ENCODE data around the gene MTX3. TPM values are rescaled to one million over a fixed set of nuclear protein-coding genes. Genes with fewer than 3 reads are reported as not detected.

MTX3 gene
- total and polyA plus RNA-seq, 4 donors: 2.3 to 7.6 (median 4.4) TPM

DNA sequence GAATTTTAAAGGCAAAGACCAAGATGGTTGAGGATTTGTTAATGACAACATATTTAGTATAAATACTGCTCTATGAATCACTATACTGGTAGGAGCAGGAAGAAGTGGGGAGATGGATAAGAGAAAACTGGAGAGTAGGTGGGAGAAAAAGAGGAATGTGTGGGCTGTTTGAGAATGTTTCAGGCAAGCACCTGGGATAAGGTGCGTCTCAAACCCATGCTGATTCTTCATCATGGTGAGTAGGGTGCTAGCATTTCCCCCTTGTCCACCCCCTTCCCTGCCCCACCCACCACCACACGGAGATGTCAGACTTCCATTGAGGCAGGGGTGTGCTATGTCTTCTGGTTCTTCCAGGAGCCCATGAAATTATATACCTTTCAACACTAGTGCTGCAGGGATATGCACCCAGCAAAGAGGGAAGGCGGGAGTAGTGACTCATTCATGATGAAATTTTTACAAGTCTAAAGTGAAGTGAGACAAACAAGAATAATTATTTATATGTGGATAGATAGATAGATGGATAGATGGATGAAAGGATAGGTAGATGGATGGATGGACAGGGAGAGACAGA, 54.3 kb downstream of the MTX3 start:
- Histone ChIP-seq H3K9me3 (ENCODE audit: control insufficient read depth in 4 of 4, low read length in 3 of 4) (peaks cover 0 to 5% (median 2%) of the 10 kb centered on the region in 4 donors), H3K27ac (ENCODE audit: low read depth in 1 of 2, low read length in 2 of 2) (no peak overlapping the region), H3K4me1 (ENCODE audit: control insufficient read depth in 4 of 4, insufficient read depth in 4 of 4, low read length in 3 of 4) (no peaks in the 10 kb centered on the region), H3K27me3 (ENCODE audit: control insufficient read depth in 4 of 4, insufficient read depth in 4 of 4, low read length in 3 of 4) (peaks cover 0 to 3% (median 0%) of the 10 kb centered on the region in 4 donors), H3K36me3 (ENCODE audit: control insufficient read depth in 4 of 4, insufficient read depth in 3 of 4, low read depth in 1 of 4, low read length in 3 of 4) (no peaks in the 10 kb centered on the region), H3K4me3 (ENCODE audit: low read depth in 1 of 3, low read length in 3 of 3) (no peak overlapping the region), H3K9ac (ENCODE audit: low read depth in 1 of 2, low read length in 2 of 2) (no peak overlapping the region)
- DNase-seq (ENCODE audit: low spot score): no peak
- 76% methylated on average over 3 of the region's 3 CpGs for WGBS
- TF ChIP-seq FOXA1 (IDR thresholded peaks at IDR 0.05): no peak
- TF ChIP-seq GABPA (IDR thresholded peaks at IDR 0.05 in 1 of 2, conservative IDR thresholded peaks at IDR 0.05 in 1 of 2): no peak
- TF ChIP-seq YY1 (IDR thresholded peaks at IDR 0.05): no peak
- TF ChIP-seq FOXA2 (IDR thresholded peaks at IDR 0.05): no peak
- TF ChIP-seq, protein P1, sequence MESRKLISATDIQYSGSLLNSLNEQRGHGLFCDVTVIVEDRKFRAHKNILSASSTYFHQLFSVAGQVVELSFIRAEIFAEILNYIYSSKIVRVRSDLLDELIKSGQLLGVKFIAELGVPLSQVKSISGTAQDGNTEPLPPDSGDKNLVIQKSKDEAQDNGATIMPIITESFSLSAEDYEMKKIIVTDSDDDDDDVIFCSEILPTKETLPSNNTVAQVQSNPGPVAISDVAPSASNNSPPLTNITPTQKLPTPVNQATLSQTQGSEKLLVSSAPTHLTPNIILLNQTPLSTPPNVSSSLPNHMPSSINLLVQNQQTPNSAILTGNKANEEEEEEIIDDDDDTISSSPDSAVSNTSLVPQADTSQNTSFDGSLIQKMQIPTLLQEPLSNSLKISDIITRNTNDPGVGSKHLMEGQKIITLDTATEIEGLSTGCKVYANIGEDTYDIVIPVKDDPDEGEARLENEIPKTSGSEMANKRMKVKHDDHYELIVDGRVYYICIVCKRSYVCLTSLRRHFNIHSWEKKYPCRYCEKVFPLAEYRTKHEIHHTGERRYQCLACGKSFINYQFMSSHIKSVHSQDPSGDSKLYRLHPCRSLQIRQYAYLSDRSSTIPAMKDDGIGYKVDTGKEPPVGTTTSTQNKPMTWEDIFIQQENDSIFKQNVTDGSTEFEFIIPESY (IDR thresholded peaks at IDR 0.05): no peak
- no peak for TF ChIP-seq TAF1 (conservative IDR thresholded peaks at IDR 0.05)
- TF ChIP-seq, protein P2, sequence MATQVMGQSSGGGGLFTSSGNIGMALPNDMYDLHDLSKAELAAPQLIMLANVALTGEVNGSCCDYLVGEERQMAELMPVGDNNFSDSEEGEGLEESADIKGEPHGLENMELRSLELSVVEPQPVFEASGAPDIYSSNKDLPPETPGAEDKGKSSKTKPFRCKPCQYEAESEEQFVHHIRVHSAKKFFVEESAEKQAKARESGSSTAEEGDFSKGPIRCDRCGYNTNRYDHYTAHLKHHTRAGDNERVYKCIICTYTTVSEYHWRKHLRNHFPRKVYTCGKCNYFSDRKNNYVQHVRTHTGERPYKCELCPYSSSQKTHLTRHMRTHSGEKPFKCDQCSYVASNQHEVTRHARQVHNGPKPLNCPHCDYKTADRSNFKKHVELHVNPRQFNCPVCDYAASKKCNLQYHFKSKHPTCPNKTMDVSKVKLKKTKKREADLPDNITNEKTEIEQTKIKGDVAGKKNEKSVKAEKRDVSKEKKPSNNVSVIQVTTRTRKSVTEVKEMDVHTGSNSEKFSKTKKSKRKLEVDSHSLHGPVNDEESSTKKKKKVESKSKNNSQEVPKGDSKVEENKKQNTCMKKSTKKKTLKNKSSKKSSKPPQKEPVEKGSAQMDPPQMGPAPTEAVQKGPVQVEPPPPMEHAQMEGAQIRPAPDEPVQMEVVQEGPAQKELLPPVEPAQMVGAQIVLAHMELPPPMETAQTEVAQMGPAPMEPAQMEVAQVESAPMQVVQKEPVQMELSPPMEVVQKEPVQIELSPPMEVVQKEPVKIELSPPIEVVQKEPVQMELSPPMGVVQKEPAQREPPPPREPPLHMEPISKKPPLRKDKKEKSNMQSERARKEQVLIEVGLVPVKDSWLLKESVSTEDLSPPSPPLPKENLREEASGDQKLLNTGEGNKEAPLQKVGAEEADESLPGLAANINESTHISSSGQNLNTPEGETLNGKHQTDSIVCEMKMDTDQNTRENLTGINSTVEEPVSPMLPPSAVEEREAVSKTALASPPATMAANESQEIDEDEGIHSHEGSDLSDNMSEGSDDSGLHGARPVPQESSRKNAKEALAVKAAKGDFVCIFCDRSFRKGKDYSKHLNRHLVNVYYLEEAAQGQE (IDR thresholded peaks at IDR 0.05): no peak
- no peak for TF ChIP-seq NR2F2 (IDR thresholded peaks at IDR 0.05)
- no peak for TF ChIP-seq RXRA (IDR thresholded peaks at IDR 0.05)
- no peak for TF ChIP-seq RAD21 (IDR thresholded peaks at IDR 0.05)
- TF ChIP-seq SP1 (IDR thresholded peaks at IDR 0.05): no peak
- TF ChIP-seq, protein P3, sequence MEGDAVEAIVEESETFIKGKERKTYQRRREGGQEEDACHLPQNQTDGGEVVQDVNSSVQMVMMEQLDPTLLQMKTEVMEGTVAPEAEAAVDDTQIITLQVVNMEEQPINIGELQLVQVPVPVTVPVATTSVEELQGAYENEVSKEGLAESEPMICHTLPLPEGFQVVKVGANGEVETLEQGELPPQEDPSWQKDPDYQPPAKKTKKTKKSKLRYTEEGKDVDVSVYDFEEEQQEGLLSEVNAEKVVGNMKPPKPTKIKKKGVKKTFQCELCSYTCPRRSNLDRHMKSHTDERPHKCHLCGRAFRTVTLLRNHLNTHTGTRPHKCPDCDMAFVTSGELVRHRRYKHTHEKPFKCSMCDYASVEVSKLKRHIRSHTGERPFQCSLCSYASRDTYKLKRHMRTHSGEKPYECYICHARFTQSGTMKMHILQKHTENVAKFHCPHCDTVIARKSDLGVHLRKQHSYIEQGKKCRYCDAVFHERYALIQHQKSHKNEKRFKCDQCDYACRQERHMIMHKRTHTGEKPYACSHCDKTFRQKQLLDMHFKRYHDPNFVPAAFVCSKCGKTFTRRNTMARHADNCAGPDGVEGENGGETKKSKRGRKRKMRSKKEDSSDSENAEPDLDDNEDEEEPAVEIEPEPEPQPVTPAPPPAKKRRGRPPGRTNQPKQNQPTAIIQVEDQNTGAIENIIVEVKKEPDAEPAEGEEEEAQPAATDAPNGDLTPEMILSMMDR (IDR thresholded peaks at IDR 0.05; ENCODE audit: low read depth, low read length, missing input control): no peak
- TF ChIP-seq JUND (IDR thresholded peaks at IDR 0.05): no peak

DNA sequence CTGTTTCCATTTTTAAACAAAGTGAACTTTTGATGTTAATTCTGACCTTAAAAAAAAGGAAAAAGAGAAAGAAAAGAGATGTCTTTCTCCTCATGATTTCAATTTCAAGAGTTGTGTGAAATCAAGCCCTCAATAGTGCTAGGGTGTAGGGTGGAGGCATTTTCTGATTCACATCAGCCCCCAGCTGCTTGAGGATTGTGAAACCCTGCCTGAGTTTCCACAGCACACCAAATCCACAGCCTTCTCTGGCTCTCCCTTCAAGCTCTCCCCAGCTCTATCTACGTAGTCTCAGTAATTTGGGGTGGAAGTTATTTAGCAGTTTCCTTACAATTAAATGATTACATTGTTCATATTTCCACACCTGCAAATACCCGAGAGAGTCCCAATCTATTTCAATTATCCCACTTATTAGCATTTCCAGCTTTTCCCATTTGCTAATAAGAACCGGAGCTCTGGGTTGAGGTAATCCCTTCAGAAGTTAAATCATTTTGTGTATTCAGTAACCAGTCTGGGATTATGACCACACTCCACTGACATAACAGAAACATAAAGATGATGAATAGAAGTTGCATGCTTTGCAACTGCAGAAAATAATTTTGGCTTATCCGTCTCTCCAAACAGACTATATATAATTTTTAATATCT, 54.9 kb downstream of the MTX3 start:
- no peak overlapping the region for H3K9ac ChIP-seq (ENCODE audit: low read depth in 1 of 2, low read length in 2 of 2)
- DNase-seq (ENCODE audit: low spot score): no peak
- 80% methylated on average over 4 of the region's 4 CpGs for WGBS
- no peaks in the 10 kb centered on the region for H3K36me3 ChIP-seq (ENCODE audit: control insufficient read depth in 4 of 4, insufficient read depth in 3 of 4, low read depth in 1 of 4, low read length in 3 of 4)
- no peaks in the 10 kb centered on the region for H3K4me1 ChIP-seq (ENCODE audit: control insufficient read depth in 4 of 4, insufficient read depth in 4 of 4, low read length in 3 of 4)
- H3K4me3 ChIP-seq (ENCODE audit: low read depth in 1 of 3, low read length in 3 of 3): no peak overlapping the region
- TF ChIP-seq, protein P3 (IDR thresholded peaks at IDR 0.05; ENCODE audit: low read depth, low read length, missing input control): no peak
- TF ChIP-seq, protein P4, sequence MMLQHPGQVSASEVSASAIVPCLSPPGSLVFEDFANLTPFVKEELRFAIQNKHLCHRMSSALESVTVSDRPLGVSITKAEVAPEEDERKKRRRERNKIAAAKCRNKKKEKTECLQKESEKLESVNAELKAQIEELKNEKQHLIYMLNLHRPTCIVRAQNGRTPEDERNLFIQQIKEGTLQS (IDR thresholded peaks at IDR 0.05): no peak
- TF ChIP-seq RAD21 (IDR thresholded peaks at IDR 0.05) (no peak), YY1 (IDR thresholded peaks at IDR 0.05) (no peak), EGR1 (IDR thresholded peaks at IDR 0.05; ENCODE audit: low read depth in 2 of 2) (no peak), TAF1 (conservative IDR thresholded peaks at IDR 0.05) (no peak), HNF4G (IDR thresholded peaks at IDR 0.05) (no peak), NR2F2 (IDR thresholded peaks at IDR 0.05) (no peak)
- TF ChIP-seq, protein P5, sequence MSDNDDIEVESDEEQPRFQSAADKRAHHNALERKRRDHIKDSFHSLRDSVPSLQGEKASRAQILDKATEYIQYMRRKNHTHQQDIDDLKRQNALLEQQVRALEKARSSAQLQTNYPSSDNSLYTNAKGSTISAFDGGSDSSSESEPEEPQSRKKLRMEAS (IDR thresholded peaks at IDR 0.05): no peak
- H3K27me3 ChIP-seq (ENCODE audit: control insufficient read depth in 4 of 4, insufficient read depth in 4 of 4, low read length in 3 of 4): peaks cover 0 to 3% (median 0%) of the 10 kb centered on the region in 4 donors
- H3K9me3 ChIP-seq (ENCODE audit: control insufficient read depth in 4 of 4, low read length in 3 of 4): peaks cover 0 to 5% (median 2%) of the 10 kb centered on the region in 4 donors
- H3K27ac ChIP-seq (ENCODE audit: low read depth in 1 of 2, low read length in 2 of 2): no peak overlapping the region
